ENCODE measurements around the gene PKIG. TPM values are rescaled to one million over a fixed set of nuclear protein-coding genes. Genes with fewer than 3 reads are reported as not detected.

The PKIG gene
- total RNA-seq, 1 experiment from 2014 or later: 27.0 TPM

DNA sequence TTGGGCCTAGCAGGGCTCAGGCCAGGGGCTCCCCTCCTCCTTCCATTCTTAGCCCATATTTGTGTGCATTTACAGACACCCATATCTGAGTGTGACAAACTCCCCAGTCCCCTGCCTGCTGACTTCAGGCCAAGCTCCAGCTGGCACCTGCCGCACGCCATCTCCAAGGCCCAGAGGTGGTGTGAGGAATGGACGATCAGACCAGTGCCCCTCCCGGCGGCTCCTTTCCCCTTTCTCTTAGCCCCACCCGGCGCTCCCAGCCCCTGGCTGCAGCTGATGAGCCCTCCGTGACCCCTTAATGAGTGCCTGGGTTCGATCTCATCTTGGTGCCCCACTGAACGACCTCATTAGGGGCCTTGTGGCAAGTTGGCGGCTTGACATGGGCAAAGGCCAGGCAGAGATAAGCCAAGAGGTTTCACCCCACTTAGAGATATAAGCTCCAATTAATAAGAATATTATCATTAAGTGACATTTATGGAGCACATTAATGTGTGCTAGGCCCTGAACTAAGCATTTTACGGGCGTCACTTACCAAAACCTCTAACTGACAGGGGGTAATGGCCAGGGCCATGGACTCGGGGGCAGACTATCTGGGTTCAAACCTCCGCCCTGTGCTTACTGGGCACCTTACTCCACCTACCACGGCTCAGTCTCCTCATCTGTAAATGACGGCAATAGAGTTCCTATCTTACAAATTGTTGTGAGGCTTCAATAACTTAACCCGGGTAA lies 51.7 kb downstream of the PKIG start:
- no peak overlapping the region for H2AFZ ChIP-seq (ENCODE audit: low read length)
- H3K9me3 Mint-ChIP-seq: 0 out of 5 replicates have a peak, but pooled peaks cover 0 to 2% of the 10 kb centered on the region in 2 experiments
- TF ChIP-seq, protein P1, sequence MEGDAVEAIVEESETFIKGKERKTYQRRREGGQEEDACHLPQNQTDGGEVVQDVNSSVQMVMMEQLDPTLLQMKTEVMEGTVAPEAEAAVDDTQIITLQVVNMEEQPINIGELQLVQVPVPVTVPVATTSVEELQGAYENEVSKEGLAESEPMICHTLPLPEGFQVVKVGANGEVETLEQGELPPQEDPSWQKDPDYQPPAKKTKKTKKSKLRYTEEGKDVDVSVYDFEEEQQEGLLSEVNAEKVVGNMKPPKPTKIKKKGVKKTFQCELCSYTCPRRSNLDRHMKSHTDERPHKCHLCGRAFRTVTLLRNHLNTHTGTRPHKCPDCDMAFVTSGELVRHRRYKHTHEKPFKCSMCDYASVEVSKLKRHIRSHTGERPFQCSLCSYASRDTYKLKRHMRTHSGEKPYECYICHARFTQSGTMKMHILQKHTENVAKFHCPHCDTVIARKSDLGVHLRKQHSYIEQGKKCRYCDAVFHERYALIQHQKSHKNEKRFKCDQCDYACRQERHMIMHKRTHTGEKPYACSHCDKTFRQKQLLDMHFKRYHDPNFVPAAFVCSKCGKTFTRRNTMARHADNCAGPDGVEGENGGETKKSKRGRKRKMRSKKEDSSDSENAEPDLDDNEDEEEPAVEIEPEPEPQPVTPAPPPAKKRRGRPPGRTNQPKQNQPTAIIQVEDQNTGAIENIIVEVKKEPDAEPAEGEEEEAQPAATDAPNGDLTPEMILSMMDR (conservative IDR thresholded peaks at IDR 0.05): no peak
- no peak overlapping the region for H2BK120ac ChIP-seq (ENCODE audit: low read depth, low read length, poor library complexity, severe bottlenecking)
- H3K79me1 ChIP-seq (ENCODE audit: insufficient read depth, low read depth, low read length, poor library complexity, severe bottlenecking): no peaks in the 10 kb centered on the region
- no peaks in the 10 kb centered on the region for H3K23me2 ChIP-seq (ENCODE audit: insufficient read length, low read depth, low read length, poor library complexity, severe bottlenecking)
- H3K36me3 Mint-ChIP-seq (ENCODE audit: insufficient read depth in 1 of 3, low read depth in 3 of 3): peaks cover 0 to 5% (median 3%) of the 10 kb centered on the region in 3 experiments; a peak in 3 of 7 replicates
- no peak overlapping the region for H3K14ac ChIP-seq (ENCODE audit: insufficient read depth, low read length)
- H3K4me3 Mint-ChIP-seq: no peak overlapping the region
- H3K27ac ChIP-seq (ENCODE audit: insufficient read length, low read depth, low read length): no peak overlapping the region
- H3K27ac Mint-ChIP-seq: peak overlapping the region in 1 of 3 experiments; percentile 83; a peak in 1 of 7 replicates
- H3K4me1 ChIP-seq (ENCODE audit: insufficient read depth, low read length): no peaks in the 10 kb centered on the region
- no peak overlapping the region for H2BK15ac ChIP-seq (ENCODE audit: low read depth, low read length)
- no peaks in the 10 kb centered on the region for H3K27me3 ChIP-seq (ENCODE audit: insufficient read depth, low read length)
- H3K9ac ChIP-seq (ENCODE audit: extremely low read depth, insufficient read length, low read length): no peak overlapping the region
- peaks cover 21% of the 10 kb centered on the region in 2 experiments for H3K4me1 Mint-ChIP-seq
- no peaks in the 10 kb centered on the region for H3K9me3 ChIP-seq (ENCODE audit: control insufficient read depth, low read depth, low read length)
- no peak overlapping the region for H4K8ac ChIP-seq (replicated peaks; ENCODE audit: insufficient read length, low read depth, low read length)
- no peaks in the 10 kb centered on the region for H4K20me1 ChIP-seq (ENCODE audit: control insufficient read depth, insufficient read depth, insufficient read length)
- H3K79me2 ChIP-seq (ENCODE audit: insufficient read depth, low read length): no peaks in the 10 kb centered on the region
- no peak for DNase-seq
- no CpG with 5 or more reads among the region's 18 CpGs for WGBS (ENCODE audit: extremely low coverage, insufficient read length, low lambda C conversion rate)
- no peak overlapping the region for H3K56ac ChIP-seq (ENCODE audit: insufficient read length, low read depth, low read length)
- no peak overlapping the region for H3K23ac ChIP-seq (ENCODE audit: insufficient read length, low read depth, low read length)
- no peak overlapping the region for H2AK5ac ChIP-seq (ENCODE audit: insufficient read length, low read length)
- no peak overlapping the region for H2BK20ac ChIP-seq (ENCODE audit: low read depth, low read length, poor library complexity, severe bottlenecking)
- H3K4ac ChIP-seq (ENCODE audit: low read depth, low read length): no peak overlapping the region
- no peak overlapping the region for H3K18ac ChIP-seq (ENCODE audit: insufficient read length, low read depth, low read length)
- peaks cover 3% of the 10 kb centered on the region; the same call in 1 of the 2 replicates for H3K27me3 Mint-ChIP-seq (ENCODE audit: low read depth)
- H4K5ac ChIP-seq (ENCODE audit: insufficient read length, low read depth, low read length): no peak overlapping the region
- no peak overlapping the region for H2BK5ac ChIP-seq (ENCODE audit: insufficient read length, low read length)
- no peak overlapping the region for H3T11ph ChIP-seq (ENCODE audit: low read length)
- no peak overlapping the region for H2BK12ac ChIP-seq (ENCODE audit: insufficient read length, low read depth, low read length)
- no peak overlapping the region for H3K4me2 ChIP-seq (ENCODE audit: insufficient read depth, insufficient read length, low read length)
- H4K91ac ChIP-seq (ENCODE audit: insufficient read length, low read depth, low read length): no peak overlapping the region
